GM19240 (cell line): Measurements from ENCODE around the gene VPS25.
"Not testable (repeated sequence)": the region's sequence is repeated elsewhere in the genome, so short reads cannot be mapped to it uniquely, and the experiment has no call there.

Experiments
- DNase-seq: peaks from one replicate; pipeline ENCODE4 v3.0.0; 2011; ENCODE audit warnings: low spot score; ENCODE audit not compliant: insufficient read length

The VPS25 gene

GRCh38 chr17:42773290-42774035 is at the start of gene VPS25:
VPS25 (plus strand) TSS chr17:42773449; CDS start chr17:42773476, 27 bp downstream.
- peak; percentile 90 for DNase-seq

DNA sequence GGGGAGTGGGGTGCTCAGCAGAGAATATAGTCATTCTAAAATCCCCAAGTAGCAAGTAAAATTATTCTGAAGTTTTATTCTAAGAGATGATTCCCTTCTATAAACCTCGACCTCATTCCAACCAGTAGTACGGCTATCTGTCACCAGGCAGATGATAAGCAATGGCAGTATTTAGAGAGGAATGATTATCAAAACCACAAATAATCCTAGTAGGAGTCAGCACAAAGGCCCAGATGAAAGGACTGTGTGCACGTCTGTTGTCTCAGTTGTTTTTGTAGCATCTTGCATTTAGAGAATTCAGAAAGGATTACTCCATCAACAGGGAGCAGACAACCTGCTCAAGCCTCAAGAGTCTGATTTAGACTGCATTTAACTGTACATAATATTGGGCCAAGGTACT is 49.6 kb upstream of the VPS25 start:
- DNase-seq: no peak

GRCh38 chr17:42725143-42725542 is 48.1 kb upstream of the VPS25 start:
- no peak for DNase-seq

DNA sequence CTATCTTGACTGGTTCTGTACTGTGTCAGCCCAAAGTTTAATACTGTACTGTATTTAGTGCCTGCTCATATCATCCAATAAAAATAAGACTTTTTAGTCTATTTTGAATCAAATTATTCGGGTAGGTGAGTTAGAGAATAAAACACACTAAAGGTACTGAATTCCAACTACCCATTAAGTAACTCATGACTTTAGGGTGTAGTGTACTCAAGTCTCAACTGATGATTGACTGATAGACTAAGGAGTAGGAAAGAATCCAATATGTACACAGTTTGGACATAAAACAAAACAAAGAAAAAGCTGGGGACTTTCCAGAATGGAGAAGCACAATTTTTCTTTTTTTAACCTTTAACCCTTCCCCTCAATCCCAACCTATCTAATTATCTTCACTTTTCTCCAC is 32.5 kb upstream of the VPS25 start:
- no peak for DNase-seq

DNA sequence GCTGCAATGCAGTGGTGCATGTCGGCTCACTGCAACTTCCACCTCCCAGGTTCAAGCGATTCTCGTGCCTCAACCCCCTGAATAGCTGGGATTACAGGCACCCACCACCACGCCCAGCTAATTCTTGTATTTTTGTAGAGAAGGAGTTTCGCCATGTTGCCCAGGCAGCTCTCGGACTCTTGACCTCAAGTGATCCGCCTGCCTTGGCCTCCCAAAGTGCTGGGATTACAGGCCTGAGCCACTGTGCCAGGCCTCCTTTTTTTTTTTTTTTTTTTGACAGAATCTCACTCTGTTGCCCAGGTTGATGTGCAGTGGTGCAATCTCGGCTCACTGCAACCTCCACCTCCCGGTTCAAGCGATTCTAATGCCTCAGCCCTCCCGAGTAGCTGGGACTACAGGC is 30.3 kb upstream of the VPS25 start:
- DNase-seq: not testable (repeated sequence)

GRCh38 chr17:42743595-42744282 is 29.5 kb upstream of the VPS25 start:
- no peak for DNase-seq

DNA sequence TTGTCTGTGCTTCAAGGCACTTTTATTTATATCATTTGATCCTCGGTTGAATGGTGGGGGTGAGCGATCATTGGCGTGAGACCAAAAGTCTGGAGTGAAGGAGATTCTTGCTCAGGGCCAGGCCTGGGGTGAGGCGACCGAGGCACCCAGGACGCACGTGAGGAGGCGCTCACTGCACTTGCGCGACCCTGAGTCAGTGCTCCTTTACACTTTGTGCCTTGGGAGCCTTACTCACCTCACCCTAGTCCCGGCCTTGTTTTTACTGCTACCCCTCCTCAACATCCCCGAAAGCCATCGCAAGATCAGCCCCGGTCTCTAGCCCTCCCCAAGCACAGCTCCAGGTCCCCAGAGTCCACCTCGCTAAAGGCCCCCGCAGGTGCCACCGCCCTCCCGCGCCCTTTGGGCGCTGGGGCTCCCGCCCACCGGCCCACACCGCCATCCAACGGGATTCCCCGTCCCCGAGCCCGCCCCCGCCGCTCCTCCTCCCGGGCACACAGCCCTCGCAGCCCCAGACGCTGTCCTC is 28.9 kb upstream of the VPS25 start:
- DNase-seq: peak; percentile 56

DNA sequence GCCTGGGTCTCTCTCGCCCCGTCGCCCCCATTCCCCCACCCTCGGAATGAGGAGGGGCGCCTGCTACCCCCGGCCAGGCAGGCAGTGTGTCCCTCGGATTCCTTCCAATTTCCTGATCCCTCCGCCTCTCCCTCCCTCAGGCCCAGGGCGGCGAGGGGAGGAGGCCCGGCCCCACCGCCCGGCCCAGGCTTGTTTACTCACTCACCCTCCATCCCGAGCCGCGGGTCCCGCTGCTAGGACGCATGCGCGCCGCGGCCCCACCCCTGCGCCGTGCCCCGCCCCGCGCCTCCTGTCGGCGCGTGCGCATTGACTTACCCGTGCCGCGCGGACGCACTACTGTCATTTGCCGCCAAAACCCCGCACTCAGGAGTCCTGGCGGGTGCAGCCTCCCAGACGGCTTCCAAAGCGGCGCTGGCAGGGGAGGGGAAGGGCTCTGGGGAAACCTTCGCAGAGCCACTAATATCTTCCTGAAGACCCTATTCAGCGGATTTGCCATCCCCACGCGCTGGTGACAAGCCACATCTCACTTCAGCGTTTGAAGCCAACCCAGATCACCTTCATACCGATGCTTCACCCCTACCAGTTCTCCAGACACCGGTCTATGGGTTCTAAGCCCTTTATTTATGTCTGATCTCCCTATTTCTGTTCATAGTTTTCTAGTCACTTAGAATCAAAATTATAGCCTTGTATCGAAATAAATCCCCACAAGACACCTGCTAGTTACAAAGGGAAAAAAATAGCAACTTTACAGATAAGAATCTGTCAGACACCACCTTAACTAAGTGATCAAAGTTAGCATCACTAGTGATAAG is 28.2 kb upstream of the VPS25 start, which contains the start of gene EZH1:
TSS of gene EZH1 (minus strand) at position 235 of the 812 bp plus-strand sequence. CDS start 16,099 bp downstream, outside the sequence.
- peak; percentile 98 for DNase-seq

- no peak for DNase-seq
Observed at GRCh38 chr17:42748202-42748907, 24.9 kb upstream of the VPS25 start.

GRCh38 chr17:42748908-42749798 is 24.1 kb upstream of the VPS25 start:
- DNase-seq: no peak

DNA sequence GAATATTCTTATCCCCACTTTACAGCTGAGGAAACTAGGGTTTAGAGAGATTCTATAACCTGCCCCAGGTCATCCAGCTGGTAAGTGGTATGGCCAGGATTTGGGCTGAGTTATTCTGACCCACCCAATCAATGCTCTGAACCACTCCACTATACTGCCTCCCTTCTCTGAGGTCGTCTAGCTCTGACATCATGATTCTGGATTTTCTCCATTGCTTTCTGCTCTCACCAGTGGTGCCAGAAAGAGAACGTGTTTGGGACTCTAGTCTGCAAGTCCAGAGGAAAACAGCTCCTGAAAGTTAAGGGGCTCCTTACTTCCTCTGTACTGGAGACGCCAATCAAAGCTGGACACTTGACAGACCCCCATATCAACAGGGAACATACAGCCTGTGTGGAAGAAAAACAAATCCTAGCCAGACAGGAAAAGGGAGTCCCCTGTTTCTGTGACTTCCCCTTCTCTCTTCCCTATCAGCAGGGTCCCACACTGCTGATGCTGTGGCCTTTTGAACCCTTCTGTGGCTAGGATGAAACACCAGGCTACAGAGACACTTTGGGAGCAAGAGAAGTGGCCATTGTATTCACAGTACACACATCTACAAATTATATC is 22.4 kb upstream of the VPS25 start:
- DNase-seq: no peak

GRCh38 chr17:42751628-42752027 is 21.6 kb upstream of the VPS25 start:
- no peak for DNase-seq

DNA sequence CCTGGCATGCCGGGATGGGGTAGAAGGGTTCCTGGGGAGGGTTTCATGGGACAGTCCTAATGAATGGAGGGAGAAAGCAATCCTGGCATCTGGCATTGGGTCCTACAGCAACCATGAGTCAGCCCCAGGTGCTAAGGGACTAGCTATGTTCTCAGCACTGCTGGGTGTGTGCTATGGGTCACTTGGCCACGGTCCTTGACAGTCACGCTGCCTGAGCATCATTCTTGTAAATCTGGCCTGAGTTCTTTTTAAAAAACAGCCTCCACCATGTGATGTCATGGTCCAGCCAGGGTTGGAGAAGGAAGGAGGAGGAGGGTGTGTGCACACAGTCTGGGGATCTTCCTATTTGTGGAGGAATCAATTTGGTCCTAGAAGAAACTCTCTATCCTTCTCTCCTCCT is 18.5 kb upstream of the VPS25 start:
- no peak for DNase-seq

GRCh38 chr17:42759982-42760651 is 13.1 kb upstream of the VPS25 start:
- DNase-seq: no peak

DNA sequence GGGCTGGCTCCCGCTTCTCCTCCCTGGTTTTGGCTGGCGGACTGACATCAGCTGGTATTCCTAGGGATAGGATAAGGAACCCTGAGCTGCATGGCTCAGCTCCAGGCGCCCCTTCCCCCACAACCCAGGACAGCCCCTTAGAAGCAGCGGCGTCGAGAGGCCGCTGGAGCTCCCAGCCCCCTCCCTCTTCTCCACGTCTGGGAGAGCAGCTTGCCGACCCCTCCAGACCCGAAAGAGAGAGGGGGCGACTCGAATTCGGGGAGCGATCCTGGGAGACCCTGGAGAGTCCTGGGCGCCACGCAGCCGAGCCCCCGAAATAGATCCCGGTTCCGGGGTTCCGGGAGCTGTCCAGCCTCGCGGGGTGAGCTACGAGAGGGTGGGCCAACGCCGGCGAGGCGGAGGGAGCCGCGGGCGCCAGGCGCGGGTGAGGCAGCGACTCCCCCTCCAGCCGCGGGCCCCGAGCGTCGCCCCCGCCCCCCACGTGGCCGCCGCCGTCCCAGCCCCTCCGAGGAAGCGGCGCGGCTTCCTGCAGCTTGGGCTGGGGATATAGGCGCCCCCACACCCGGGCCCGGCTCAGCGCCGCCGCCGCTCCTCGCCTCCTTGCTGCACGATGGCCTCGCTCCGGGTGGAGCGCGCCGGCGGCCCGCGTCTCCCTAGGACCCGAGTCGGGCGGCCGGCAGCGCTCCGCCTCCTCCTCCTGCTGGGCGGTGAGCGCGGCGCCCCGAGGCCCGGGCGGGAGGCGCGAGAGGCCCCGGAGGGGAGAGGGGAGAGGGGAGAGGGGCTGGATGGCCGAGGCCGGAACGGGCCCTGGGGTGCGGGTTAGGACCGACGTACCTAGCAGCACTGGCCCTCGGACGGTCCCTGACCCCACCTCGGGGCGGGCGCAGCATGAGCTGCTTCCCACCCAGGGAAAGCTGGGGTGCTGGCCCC is 12.3 kb upstream of the VPS25 start, which contains the start of gene RAMP2:
TSS of gene RAMP2 (plus strand) at position 576 of the 930 bp plus-strand sequence. CDS start at position 611, 35 bp downstream.
- no peak for DNase-seq

DNA sequence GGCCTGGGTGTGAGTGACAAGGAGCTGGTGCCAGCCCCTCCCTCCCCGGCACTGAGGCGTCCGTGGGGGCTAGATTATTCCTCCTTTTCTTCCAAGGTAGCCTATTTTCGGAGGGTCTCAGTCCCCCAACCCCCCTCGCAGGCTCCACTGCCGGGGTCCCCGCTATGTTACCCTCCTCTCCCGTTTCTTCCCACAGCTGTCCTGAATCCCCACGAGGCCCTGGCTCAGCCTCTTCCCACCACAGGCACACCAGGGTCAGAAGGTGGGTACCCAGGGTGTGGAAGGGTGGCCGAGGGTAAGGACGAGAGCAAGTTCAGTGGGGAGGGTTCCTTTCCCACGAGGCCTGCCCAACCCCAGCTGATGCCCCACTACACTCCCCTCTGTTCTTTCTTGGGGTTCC is 11.6 kb upstream of the VPS25 start:
- no peak for DNase-seq

DNA sequence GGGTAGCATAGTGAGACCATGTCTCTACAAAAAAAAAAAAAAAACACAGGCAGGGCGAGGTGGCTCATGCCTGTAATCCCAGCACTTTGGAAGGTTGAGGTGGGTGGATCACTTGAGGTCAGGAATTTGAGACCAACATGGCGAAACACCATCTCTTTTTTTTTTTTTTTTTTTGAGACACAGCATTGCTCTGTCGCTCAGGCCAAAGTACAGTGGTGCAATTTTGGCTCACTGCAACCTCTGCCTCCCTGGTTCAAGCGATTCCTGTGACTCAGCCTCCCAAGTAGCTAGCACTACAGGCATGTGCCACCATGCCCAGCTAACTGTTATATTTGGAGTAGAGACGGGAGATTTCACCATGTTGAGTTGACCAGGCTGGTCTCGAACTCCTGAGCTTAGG is 7.1 kb upstream of the VPS25 start:
- no peak for DNase-seq

DNA sequence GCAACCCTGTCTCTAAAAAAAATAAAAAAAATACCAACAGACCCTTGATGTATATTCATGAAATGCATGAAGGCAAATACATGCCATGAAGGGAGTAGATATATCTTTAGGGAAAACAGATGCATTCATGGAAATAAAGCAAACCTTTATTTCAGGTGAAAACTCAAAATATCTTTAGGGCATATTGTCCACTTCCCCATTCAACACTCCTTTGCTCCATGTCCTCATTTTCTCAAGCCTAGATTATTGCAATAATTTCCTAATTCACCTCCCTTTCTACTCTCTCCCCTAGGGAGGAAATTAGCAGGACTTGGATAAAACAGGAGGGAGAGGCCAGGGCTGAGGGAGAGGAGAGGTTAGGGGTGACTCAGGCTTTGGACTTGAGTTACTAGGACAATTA is 5.7 kb upstream of the VPS25 start:
- no peak for DNase-seq
